GM10847 (cell line): ENCODE measurements around the gene GPR142.

Experiments used
- POLR2A ChIP-seq: IDR thresholded peaks from 2 replicates; pipeline ENCODE4 v1.6.1; 2011; ENCODE audit not compliant: insufficient read length; ENCODE audit errors: extremely low read depth

GPR142 gene, protein sequence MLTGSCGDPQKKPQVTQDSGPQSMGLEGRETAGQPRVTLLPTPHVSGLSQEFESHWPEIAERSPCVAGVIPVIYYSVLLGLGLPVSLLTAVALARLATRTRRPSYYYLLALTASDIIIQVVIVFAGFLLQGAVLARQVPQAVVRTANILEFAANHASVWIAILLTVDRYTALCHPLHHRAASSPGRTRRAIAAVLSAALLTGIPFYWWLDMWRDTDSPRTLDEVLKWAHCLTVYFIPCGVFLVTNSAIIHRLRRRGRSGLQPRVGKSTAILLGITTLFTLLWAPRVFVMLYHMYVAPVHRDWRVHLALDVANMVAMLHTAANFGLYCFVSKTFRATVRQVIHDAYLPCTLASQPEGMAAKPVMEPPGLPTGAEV

DNA sequence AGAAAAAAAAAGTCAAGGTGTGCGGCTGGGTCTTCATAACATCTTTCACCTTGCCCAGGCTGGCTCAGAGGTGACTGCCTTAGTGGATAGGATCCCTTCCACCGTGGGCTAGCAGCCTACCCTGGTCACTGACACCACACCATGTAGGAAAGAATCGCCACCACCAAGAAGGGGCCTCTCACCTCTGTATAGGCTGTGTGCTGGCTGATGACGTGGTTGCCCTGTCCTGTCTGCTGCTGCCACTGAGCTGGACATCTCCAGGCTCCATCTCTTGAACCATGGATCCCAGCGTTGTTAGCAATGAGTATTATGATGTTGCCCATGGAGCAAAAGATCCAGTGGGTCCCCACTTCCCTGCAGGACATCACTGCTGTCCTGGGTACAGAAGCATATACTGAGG is at the start of gene GPR142:
GPR142 (plus strand) TSS at position 301 of the 400 bp plus-strand sequence. CDS start 2,035 bp downstream, outside the sequence.
- TF ChIP-seq POLR2A = no peak

DNA sequence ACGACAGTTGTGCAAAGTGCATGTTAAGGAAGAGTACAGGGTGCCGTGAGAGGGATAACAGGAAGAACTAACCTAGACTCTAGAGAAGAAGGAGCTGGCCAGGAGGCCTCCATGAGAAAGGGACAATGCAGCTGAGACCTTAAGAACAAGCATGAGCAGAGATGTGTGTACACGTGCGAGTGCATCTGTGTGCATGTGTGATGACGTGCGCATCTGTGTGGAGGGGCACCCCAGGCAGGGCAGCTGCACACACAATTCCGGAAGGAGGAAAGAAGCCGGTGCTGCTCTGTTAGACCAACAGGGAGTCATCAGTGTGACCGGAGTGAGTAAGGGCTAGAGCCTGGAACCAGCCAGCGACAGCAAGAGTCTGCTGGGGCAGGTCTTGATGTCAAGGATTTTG is 48.9 kb upstream of the GPR142 start:
- no peak for TF ChIP-seq POLR2A

DNA sequence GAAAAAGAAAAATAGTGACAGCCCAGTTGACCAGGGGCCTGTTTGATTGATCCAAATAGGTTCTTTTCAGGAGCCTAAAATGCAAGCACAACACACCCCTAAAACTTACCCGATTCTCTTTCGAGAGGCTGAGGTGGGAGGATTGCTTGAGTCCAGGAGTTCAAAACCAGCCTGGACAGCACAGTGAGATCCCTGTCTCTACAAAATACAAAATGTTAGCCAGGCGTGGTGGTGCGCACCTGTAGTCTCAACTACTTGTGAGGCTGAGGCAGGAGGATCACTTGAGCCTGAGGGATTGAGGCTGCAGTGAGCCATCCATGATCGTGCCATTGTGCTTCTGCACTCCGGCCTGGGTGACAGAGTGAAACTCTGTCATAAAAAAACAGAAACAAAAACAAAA is 42.8 kb upstream of the GPR142 start:
- no peak for TF ChIP-seq POLR2A

DNA sequence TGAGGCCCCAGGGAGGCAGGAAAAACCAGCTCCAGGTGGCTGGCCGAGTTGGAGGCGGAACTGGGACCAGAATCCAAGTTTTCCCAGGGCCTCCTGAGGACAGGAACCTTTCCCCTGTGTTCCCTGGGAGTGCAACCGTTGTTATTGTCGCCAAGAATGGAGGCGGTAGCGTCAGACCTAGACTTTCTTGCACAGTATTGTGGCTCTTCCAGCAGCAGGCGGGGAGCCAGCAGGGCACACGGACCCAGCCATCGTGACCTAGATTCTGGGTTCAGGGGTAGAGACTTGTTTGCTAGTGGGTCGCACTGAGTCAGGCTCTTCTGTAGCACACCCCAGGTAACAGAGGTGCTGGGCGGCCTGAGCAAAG is 41.9 kb upstream of the GPR142 start:
- no peak for TF ChIP-seq POLR2A

DNA sequence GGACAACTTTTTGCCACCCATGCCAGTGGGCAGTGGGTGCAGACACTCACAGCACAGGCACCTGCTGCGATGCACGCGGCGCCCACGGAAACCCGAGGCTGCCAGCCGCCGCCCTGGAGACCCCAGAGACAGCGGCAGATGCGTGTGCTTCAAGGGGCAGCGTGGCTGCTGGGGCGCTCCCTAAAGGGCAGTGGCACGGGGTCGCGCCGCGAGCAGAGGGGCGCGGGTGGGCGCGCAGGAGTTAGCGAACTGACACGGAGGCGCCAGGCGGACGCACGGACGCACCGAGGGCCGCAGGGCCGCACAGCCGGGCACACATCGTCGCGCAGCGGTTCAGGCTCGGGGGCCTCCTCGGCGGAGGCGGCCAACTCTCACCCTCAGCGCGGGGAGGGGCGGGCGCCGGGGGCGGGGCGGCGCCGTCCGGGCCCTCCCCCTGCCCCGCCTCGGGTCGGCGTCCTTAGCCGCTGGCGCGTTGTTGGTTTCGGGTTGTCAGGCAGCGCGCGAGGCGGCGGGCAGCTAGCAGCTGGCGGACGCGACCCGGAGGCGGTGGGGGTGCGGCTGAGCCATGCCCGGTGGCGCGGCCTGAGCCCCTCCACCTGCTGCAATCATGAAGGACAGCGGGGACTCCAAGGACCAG is 41.4 kb upstream of the GPR142 start, which contains the start of gene KIF19:
KIF19 (plus strand) TSS at position 484 of the 637 bp plus-strand sequence; CDS start at position 608, 124 bp downstream.
- no peak for TF ChIP-seq POLR2A

DNA sequence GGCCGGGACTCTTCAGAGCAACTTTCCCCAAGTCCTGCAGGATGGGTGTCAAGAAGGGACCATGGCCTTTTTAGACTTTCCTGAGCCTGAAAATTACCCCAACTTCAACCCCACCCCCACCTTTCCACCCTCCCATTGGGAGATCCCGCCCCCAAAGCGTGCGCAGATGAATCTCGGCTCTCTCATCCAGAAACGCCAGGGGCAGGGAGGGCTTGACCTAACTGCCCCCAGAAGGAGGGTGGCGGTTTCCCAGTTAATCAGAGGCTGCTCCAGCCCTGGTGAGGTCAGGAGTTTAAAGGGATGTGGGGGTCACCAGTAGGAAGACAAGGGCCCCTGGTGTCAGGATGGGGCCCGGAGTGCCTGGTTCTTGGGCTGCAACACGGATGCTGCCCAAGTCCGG is 40.8 kb upstream of the GPR142 start:
- no peak for TF ChIP-seq POLR2A

DNA sequence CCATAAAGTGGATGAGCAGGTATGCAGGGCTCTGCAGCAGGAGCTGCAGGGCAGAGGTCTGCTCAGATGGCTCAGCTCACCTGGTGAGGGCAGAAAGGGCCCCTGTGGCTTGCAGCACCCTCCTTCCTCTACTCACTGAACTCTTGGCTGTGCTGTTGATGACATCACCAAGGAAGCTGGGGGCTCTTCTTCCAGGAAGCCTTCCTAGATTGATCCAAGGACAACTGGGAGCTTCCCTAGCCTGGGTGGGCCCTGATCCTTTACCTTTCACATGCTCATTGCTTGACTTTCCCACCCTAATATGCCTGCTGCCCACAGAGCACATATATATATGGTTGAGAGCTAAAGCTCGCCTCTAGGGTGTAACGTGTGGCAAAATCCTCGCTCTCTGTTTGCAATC is 38.8 kb upstream of the GPR142 start:
- no peak for TF ChIP-seq POLR2A

DNA sequence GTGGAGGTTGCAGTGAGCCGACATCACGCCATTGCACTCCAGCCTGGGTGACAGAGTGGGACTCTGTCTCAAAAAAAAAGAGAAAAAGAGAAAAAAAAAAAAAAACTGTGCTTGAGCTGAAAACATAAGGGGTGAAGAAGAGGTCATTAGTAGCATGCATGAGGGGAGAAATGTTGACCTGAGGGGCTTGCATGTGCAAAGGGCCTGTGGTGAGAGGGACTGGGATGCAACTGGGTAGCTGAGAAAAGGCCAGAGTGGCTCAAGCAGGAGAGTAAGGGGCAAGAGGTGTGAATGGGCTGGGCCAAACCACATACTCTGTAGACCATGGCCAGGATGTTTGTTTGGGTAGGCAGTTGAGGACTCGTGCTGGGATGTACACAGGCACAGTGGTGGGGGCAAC is 37.9 kb upstream of the GPR142 start:
- no peak for TF ChIP-seq POLR2A

DNA sequence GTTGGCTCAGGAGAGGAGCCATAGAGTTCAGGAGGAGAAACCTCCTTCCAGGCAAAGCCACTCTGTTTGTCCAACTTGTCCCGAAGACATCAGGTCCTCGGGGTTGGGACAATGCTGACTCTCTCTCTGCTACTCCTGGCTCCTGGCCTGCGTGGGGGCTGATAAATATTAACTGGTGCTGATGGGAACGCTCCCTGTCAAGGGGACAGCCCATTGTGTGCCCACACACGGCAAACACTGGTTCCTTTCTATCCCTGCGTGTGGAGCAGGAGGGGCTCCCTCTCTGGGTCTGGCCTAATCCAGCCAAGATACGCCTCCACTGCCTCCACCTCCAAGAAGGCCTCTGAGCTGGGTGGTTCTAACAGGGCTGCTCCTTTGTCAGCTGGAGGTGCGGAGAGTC is 36.9 kb upstream of the GPR142 start:
- no peak for TF ChIP-seq POLR2A

DNA sequence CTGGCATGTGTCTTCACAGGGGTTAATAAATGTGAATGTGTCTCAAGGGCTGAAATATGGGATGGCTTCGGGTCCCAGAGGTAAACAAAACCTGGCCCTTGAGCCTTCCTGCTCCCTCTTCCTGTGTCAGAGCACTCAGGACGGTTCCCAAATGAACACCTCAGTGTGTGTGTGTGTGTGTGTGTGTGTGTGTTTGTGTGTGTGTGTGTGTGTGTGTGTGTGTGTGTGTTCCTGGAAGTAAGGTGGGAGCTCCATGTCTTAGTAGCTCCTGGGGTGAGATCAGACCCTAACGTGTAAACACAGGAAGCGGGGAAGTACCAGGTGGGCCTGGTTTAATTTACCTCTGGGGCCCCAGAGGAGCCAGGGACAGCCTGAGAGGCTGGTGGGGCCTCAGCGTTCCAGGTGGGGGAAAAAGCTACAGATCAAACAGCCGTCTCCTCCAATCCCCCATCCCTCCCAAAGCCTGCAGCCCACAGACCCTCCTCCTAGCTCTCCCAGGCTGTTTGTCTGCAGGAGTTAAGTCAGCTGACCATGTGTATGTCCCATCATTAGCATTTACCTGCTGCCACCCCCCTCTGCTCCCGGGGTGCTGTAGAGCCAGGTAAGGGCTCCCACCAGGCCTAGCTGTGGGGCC is 35.2 kb upstream of the GPR142 start:
- no peak for TF ChIP-seq POLR2A

DNA sequence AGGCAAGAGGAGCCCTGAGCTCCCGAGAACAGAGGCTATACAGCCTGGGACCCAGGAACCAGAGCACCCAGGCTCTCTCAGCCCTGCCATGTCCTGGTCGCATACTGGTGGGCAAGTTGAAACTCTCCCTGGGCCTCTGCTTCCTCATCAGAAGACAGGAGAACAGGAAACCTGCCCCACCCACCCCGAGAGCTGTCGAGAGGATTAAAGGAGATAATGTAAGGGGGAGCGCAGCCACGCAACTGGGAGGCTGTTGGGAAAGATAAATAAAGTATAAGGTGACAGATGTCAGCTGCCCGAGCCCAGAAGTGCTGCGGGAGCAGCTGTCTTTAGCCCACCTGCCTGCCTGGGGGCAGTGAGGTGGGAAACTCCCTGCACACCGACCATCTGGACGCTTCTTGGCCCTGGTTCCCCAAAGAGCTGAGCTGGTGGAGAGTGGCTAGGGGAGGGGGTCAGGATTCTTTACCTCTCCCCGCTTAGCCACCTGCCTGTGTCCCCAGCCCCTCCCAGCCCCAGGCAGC is 34.5 kb upstream of the GPR142 start:
- TF ChIP-seq POLR2A = no peak

DNA sequence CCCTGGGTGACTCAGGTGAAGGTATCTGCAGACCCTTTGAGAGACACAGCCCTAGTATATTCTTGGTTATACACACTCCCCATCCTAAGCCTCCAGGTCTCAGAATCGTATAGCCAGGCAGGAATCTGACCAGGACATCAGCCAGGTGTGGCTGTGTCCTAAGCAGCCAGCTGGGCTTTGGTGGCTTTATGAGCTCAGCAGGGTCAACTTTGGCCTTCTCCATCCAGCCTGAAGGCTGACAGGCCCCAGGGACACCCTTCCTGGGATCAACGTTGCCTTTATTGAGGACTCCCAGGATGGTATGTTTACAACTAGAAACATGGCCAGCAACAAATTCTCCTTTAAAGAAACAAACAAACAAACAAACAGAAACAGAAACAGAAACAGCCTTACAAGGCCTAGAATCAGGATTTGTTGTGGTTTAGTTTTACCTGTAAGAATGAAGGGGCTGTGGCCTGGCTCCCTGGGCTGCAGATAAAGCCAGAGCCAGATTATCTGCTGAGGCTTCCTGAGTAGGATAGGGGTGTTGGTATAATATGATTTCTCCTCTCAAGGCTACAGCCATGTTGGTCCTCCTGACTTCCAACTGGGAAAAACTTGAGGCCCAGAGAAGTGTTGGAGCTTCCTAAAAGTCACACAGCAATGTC is 32.8 kb upstream of the GPR142 start:
- no peak for TF ChIP-seq POLR2A

DNA sequence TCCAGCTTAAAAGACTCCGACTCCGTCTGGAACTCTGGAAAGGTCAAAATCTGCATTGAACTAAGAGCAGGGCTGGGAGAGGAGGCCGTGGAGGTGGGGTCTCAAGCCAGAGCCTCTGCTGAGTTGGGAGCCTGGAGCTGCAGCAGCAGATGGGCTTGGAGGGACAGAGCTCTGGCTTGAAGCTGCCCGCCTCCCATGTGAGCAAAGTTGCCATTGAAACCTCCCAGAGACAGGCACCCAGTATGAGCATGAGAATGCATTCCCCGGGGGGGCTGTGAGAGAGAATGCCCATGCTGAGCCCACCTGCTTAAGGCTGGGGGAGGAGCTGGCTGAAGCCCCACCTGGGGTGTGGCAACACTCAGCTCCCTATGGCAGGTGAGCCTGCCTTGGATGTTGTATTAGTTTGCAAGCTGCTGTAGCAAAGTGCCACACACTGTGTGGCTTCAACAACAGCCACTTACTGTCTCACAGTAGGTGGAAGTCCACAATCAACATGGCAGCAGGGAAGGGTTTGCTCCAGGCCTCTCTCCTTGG is 31.7 kb upstream of the GPR142 start:
- no peak for TF ChIP-seq POLR2A

DNA sequence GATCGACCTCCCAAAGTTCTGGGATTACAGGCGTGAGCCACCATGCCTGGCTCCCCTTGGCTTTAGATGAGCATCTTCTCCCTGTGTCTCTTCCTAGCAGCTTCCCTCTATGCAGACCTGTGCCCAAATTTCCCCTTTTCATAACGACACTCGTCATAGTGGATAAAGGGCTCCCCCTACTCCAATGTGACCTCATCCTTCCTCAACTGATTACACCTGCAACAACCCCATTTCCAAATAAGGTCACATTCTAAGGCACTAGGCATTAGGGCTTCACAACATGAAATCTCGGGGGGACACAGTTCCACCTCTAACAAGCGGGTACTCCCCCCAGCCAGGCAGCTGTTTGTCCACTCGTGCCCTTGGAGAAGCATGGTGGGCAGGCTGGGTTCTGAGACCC is 31.0 kb upstream of the GPR142 start:
- TF ChIP-seq POLR2A = no peak

DNA sequence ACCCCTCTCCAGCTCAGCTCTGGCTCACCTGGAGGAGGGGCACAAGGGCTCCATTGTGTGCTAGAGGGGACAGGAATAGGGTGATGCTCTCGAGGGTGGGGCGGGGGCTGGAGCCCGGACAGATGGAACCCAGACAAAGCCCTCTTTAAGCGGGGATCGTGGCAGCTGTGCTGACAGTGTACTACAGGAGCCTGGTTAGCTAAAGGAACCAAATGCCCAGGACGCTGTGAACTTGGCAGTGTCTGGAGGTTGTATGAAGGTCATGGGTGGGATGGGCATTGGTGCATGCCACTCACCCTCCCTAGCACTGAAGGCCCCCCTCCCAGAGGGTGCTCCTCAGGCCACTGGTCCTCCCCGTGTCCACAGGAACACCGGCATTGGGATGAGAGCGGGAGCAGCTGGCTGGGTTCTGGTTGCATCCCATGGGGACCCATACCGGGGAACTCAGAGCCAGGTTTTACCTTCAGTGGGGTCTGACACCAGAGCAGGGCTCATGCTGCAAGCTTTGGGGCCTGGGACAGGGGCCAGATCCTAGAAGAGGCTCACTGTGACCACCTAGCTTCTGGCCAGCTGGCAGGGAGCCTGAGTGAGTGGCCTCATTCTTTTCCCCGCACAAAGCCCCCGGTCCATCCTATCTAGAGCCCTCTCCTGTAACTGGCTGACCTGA is 29.3 kb upstream of the GPR142 start:
- no peak for TF ChIP-seq POLR2A
